ENCODE results near the gene STAT2. TPM values are rescaled to one million over a fixed set of nuclear protein-coding genes. Genes with fewer than 3 reads are reported as not detected.
"Not testable (repeated sequence)": the region's sequence is repeated elsewhere in the genome, so short reads cannot be mapped to it uniquely, and the experiment has no call there.

Gene STAT2
- total RNA-seq, 5 donors from 2014 or later (not counting 1 experiment from before 2014, with no cell fraction given) = 117 to 187 (median 162) TPM

GRCh38 chr12:56350662-56351061 is 9.2 kb downstream of the STAT2 start:
- DNase-seq = no peak
- Mint-ChIP-seq H3K4me3 (no peak overlapping the region), H3K4me1 (peaks cover 0 to under 1% (median under 1%) of the 10 kb centered on the region in 3 donors), H3K27me3 (no peaks in the 10 kb centered on the region), H3K27ac (peak overlapping the region in 1 of 2 donors; percentile 17), H3K9me3 (no peaks in the 10 kb centered on the region), H3K36me3 (peaks cover 57% of the 10 kb centered on the region)
- 88% methylated on average over 1 of the region's 2 CpGs for WGBS (ENCODE audit: insufficient coverage)
- ATAC-seq (replicated peaks in 1 of 4) = no peak
- Histone ChIP-seq H3K36me3 (ENCODE audit: control insufficient read depth in 2 of 2, extremely low read depth in 1 of 2, insufficient read depth in 1 of 2, low read length in 1 of 2) (peaks cover 32 to 80% of the 10 kb centered on the region in 2 donors), H3K9me3 (no peaks in the 10 kb centered on the region), H3K27me3 (replicated peaks in 1 of 2; ENCODE audit: control insufficient read depth in 2 of 2, extremely low read depth in 1 of 2, insufficient read depth in 2 of 2, low read length in 1 of 2) (no peaks in the 10 kb centered on the region), H3K4me1 (ENCODE audit: control insufficient read depth in 1 of 2, extremely low read depth in 1 of 2, insufficient read depth in 2 of 2, low read length in 2 of 2) (no peaks in the 10 kb centered on the region), H3K4me3 (ENCODE audit: control insufficient read depth in 1 of 2, extremely low read depth in 1 of 2, low read length in 1 of 2) (no peak overlapping the region), H3K27ac (ENCODE audit: low read length) (no peak overlapping the region)
- ChIA-PET CTCF (no interaction called here), POLR2A (interaction anchor here in 1 of 2 donors (1.1 kb wide), 1 partner anchor 9 kb away, joined by 4 read pairs; the partner anchor contains the start of gene STAT2)

GRCh38 chr12:56348776-56349175 is 11.1 kb downstream of the STAT2 start:
- POLR2A ChIA-PET = interaction anchor here (0.6 to 1.1 kb wide), 3 partner anchors 10 to 139 kb away, joined by 3 to 7 read pairs (median 5); partner anchors contain the start of gene GLS2 (in 1 of the 2)
- no peaks in the 10 kb centered on the region for H3K4me1 Mint-ChIP-seq

GRCh38 chr12:56347255-56347654 is 12.7 kb downstream of the STAT2 start:
- ATAC-seq (replicated peaks in 1 of 4); H3K27ac ChIP-seq (ENCODE audit: low read length); POLR2A ChIA-PET; H3K4me3 ChIP-seq (ENCODE audit: control insufficient read depth in 1 of 2, extremely low read depth in 1 of 2, low read length in 1 of 2); DNase-seq; H3K27ac Mint-ChIP-seq; H3K4me3 Mint-ChIP-seq; H3K9me3 ChIP-seq; H3K27me3 Mint-ChIP-seq; H3K4me1 ChIP-seq (ENCODE audit: control insufficient read depth in 1 of 2, extremely low read depth in 1 of 2, insufficient read depth in 2 of 2, low read length in 2 of 2); H3K9me3 Mint-ChIP-seq; CTCF ChIA-PET; H3K4me1 Mint-ChIP-seq; H3K27me3 ChIP-seq (replicated peaks in 1 of 2; ENCODE audit: control insufficient read depth in 2 of 2, extremely low read depth in 1 of 2, insufficient read depth in 2 of 2, low read length in 1 of 2): not testable (repeated sequence)
- peaks cover 63% of the 10 kb centered on the region for H3K36me3 Mint-ChIP-seq
- 89% methylated on average over 6 of the region's 9 CpGs for WGBS (ENCODE audit: insufficient coverage)
- peaks cover 23 to 73% of the 10 kb centered on the region in 2 donors for H3K36me3 ChIP-seq (ENCODE audit: control insufficient read depth in 2 of 2, extremely low read depth in 1 of 2, insufficient read depth in 1 of 2, low read length in 1 of 2)

More at GRCh38 chr12:56348776-56349175, 11.1 kb downstream of the STAT2 start:
- no peak for DNase-seq
- peak overlapping the region in 1 of 2 donors; percentile 64 for H3K27ac Mint-ChIP-seq
- peaks cover 16 to 67% of the 10 kb centered on the region in 2 donors for H3K36me3 ChIP-seq (ENCODE audit: control insufficient read depth in 2 of 2, extremely low read depth in 1 of 2, insufficient read depth in 1 of 2, low read length in 1 of 2)
- H3K36me3 Mint-ChIP-seq = peaks cover 52% of the 10 kb centered on the region
- 100% methylated on average over 1 of the region's 5 CpGs for WGBS (ENCODE audit: insufficient coverage)
- no peaks in the 10 kb centered on the region for H3K9me3 ChIP-seq
- no peak overlapping the region for H3K27ac ChIP-seq (ENCODE audit: low read length)
- no peaks in the 10 kb centered on the region for H3K9me3 Mint-ChIP-seq
- no peaks in the 10 kb centered on the region for H3K4me1 ChIP-seq (ENCODE audit: control insufficient read depth in 1 of 2, extremely low read depth in 1 of 2, insufficient read depth in 2 of 2, low read length in 2 of 2)
- CTCF ChIA-PET = interaction anchor here in 1 of 2 donors (0.6 kb wide), 1 partner anchor 72 kb away, joined by 4 read pairs; no protein-coding TSS in a partner anchor
- H3K4me3 ChIP-seq (ENCODE audit: control insufficient read depth in 1 of 2, extremely low read depth in 1 of 2, low read length in 1 of 2) = no peak overlapping the region
- H3K4me3 Mint-ChIP-seq = no peak overlapping the region
- no peak for ATAC-seq (replicated peaks in 1 of 4)
- H3K27me3 ChIP-seq (replicated peaks in 1 of 2; ENCODE audit: control insufficient read depth in 2 of 2, extremely low read depth in 1 of 2, insufficient read depth in 2 of 2, low read length in 1 of 2) = no peaks in the 10 kb centered on the region
- H3K27me3 Mint-ChIP-seq = no peaks in the 10 kb centered on the region

- ATAC-seq (replicated peaks in 1 of 4) = peak in 2 of 4 experiments; percentile 9 to 32
- Histone ChIP-seq H3K9me3 (no peaks in the 10 kb centered on the region), H3K27me3 (replicated peaks in 1 of 2; ENCODE audit: control insufficient read depth in 2 of 2, extremely low read depth in 1 of 2, insufficient read depth in 2 of 2, low read length in 1 of 2) (no peaks in the 10 kb centered on the region), H3K27ac (ENCODE audit: low read length) (no peak overlapping the region), H3K4me3 (ENCODE audit: control insufficient read depth in 1 of 2, extremely low read depth in 1 of 2, low read length in 1 of 2) (no peak overlapping the region), H3K4me1 (ENCODE audit: control insufficient read depth in 1 of 2, extremely low read depth in 1 of 2, insufficient read depth in 2 of 2, low read length in 2 of 2) (no peaks in the 10 kb centered on the region), H3K36me3 (ENCODE audit: control insufficient read depth in 2 of 2, extremely low read depth in 1 of 2, insufficient read depth in 1 of 2, low read length in 1 of 2) (peaks cover 23 to 72% of the 10 kb centered on the region in 2 donors)
- no peak overlapping the region for H3K27ac Mint-ChIP-seq
- H3K27me3 Mint-ChIP-seq = no peaks in the 10 kb centered on the region
- 92% methylated on average over 7 of the region's 7 CpGs for WGBS (ENCODE audit: insufficient coverage)
- peaks cover 63% of the 10 kb centered on the region for H3K36me3 Mint-ChIP-seq
- CTCF ChIA-PET = no interaction called here
- no peaks in the 10 kb centered on the region for H3K9me3 Mint-ChIP-seq
- POLR2A ChIA-PET = no interaction called here
- H3K4me1 Mint-ChIP-seq = peaks cover 0 to under 1% (median 0%) of the 10 kb centered on the region in 3 donors
- H3K4me3 Mint-ChIP-seq = no peak overlapping the region
- peak in 2 of 35 experiments; percentile 21 to 30 for DNase-seq
Observed at GRCh38 chr12:56346675-56347074, 13.2 kb downstream of the STAT2 start.

GRCh38 chr12:56342290-56342689 is 17.6 kb downstream of the STAT2 start:
- peaks cover 23 to 40% (median 39%) of the 10 kb centered on the region in 3 donors for H3K4me1 Mint-ChIP-seq
- H3K27ac ChIP-seq (ENCODE audit: low read length); ATAC-seq (replicated peaks in 1 of 4); CTCF ChIA-PET; H3K9me3 Mint-ChIP-seq; H3K27me3 Mint-ChIP-seq; DNase-seq; H3K27me3 ChIP-seq (replicated peaks in 1 of 2; ENCODE audit: control insufficient read depth in 2 of 2, extremely low read depth in 1 of 2, insufficient read depth in 2 of 2, low read length in 1 of 2); H3K4me3 ChIP-seq (ENCODE audit: control insufficient read depth in 1 of 2, extremely low read depth in 1 of 2, low read length in 1 of 2); H3K4me3 Mint-ChIP-seq; H3K9me3 ChIP-seq: not testable (repeated sequence)
- H3K36me3 ChIP-seq (ENCODE audit: control insufficient read depth in 2 of 2, extremely low read depth in 1 of 2, insufficient read depth in 1 of 2, low read length in 1 of 2) = peaks cover 10 to 39% of the 10 kb centered on the region in 2 donors
- peaks cover 41% of the 10 kb centered on the region for H3K36me3 Mint-ChIP-seq
- peak overlapping the region; percentile 76 to 80 for H3K27ac Mint-ChIP-seq
- H3K4me1 ChIP-seq (ENCODE audit: control insufficient read depth in 1 of 2, extremely low read depth in 1 of 2, insufficient read depth in 2 of 2, low read length in 2 of 2) = peaks cover 19 to 30% of the 10 kb centered on the region in 2 experiments
- POLR2A ChIA-PET = interaction anchor here in 1 of 2 donors (0.7 kb wide), 1 partner anchor 15 kb away, joined by 3 read pairs; no protein-coding TSS in a partner anchor
- no CpG with 5 or more reads among the region's 2 CpGs for WGBS (ENCODE audit: insufficient coverage)

GRCh38 chr12:56341616-56342015 is 18.3 kb downstream of the STAT2 start:
- H3K27ac Mint-ChIP-seq = peak overlapping the region; percentile 76 to 81
- H3K4me1 ChIP-seq (ENCODE audit: control insufficient read depth in 1 of 2, extremely low read depth in 1 of 2, insufficient read depth in 2 of 2, low read length in 2 of 2) = peaks cover 19 to 30% of the 10 kb centered on the region in 2 experiments
- ATAC-seq (replicated peaks in 1 of 4) (no peak), DNase-seq (no peak)
- WGBS (ENCODE audit: insufficient coverage) = no CpG with 5 or more reads among the region's 1 CpG
- H3K36me3 ChIP-seq (ENCODE audit: control insufficient read depth in 2 of 2, extremely low read depth in 1 of 2, insufficient read depth in 1 of 2, low read length in 1 of 2) = peaks cover 7 to 33% of the 10 kb centered on the region in 2 donors
- POLR2A ChIA-PET = interaction anchor here in 1 of 2 donors (0.7 kb wide), 1 partner anchor 16 kb away, joined by 3 read pairs; no protein-coding TSS in a partner anchor
- peaks cover 36% of the 10 kb centered on the region for H3K36me3 Mint-ChIP-seq
- H3K9me3 ChIP-seq = no peaks in the 10 kb centered on the region
- no peaks in the 10 kb centered on the region for H3K27me3 Mint-ChIP-seq
- H3K27ac ChIP-seq (ENCODE audit: low read length) = peak overlapping the region; percentile 51
- no peak overlapping the region for H3K4me3 Mint-ChIP-seq
- H3K27me3 ChIP-seq (replicated peaks in 1 of 2; ENCODE audit: control insufficient read depth in 2 of 2, extremely low read depth in 1 of 2, insufficient read depth in 2 of 2, low read length in 1 of 2) = no peaks in the 10 kb centered on the region
- peaks cover 30 to 45% (median 43%) of the 10 kb centered on the region in 3 donors for H3K4me1 Mint-ChIP-seq
- H3K9me3 Mint-ChIP-seq = no peaks in the 10 kb centered on the region
- CTCF ChIA-PET = no interaction called here
- H3K4me3 ChIP-seq (ENCODE audit: control insufficient read depth in 1 of 2, extremely low read depth in 1 of 2, low read length in 1 of 2) = no peak overlapping the region

All from T-cell (primary cell).